PC-3 (cell line): ENCODE data around the gene GLYATL1B.

ENCODE experiments used
- CTCF ChIP-seq: fragments of 300-600 bp; sonication (generic); conservative IDR thresholded peaks from 2 replicates; pipeline ENCODE4 v1.5.1; 2017; ENCODE audit warnings: antibody characterized with exemption, low read depth, mild to moderate bottlenecking, low read length
- EZH2 ChIP-seq: fragments of 300-600 bp; sonication (generic); IDR thresholded peaks from one replicate; pipeline ENCODE4 v1.6.1; 2017; ENCODE audit warnings: antibody characterized with exemption, mild to moderate bottlenecking, low read length; ENCODE audit not compliant: unreplicated experiment
- EZH2phosphoT487 ChIP-seq: fragments of 300-600 bp; sonication (generic); IDR thresholded peaks from 2 replicates; pipeline ENCODE4 v1.6.1; 2018; ENCODE audit warnings: mild to moderate bottlenecking, antibody characterized with exemption, low read length, borderline replicate concordance

- TF ChIP-seq CTCF (no peak), EZH2 (no peak), EZH2phosphoT487 (no peak)
Observed at GRCh38 chr11:59141673-59142460, 55.8 kb downstream of the GLYATL1B start.
